ENCODE data around the gene C4BPA. TPM values are rescaled to one million over a fixed set of nuclear protein-coding genes. Genes with fewer than 3 reads are reported as not detected.

Gene C4BPA
- total RNA-seq, 1 donor from 2014 or later, result not detected

DNA sequence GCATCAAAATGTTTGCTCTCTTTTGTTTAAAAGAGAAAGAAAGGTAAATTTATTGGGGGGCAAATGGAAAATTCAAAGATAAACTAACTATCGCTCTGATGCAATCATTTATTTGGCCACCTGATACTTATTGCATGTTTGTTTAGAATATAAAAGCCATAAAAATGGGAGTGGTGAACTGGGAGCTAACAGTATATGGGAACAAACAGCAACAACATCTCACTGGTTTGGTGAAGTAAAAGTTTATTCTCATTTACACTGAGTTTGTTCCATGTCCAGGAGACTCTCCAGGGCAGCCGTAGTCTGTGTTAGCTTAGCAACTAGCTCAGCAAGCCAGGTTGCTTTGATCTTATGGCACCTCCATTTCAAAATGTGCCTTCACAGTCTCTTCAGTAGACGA lies 20.4 kb downstream of the C4BPA start:
- DNase-seq, result no peak

DNA sequence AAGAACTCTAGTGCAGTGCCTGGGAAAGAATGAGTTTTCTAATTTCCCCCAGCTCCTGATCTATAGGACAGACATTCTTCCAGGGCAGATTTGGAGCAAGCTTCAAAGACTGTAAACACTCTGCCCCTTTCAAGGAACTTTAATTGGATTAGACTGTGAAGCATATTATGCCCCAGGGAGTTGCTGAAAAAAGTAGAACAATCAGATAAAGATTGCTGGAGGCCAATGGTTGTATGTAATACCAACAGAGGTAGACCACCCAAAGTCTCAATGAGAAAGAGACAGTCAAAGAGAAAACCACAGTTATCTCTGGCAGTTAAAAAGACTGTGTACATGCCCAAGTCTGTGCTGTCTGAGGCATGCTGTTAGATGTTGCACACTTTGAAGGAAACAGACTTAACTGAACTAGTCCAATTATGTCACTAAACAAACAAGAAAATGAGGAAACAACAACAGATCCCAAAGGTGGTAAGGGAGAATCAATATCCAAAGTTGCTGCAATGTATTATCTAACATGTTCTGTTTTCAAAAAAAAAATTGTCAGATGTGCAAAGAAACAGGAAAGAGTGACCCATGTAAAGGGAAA lies 24.4 kb downstream of the C4BPA start:
- DNase-seq, result no peak

DNA sequence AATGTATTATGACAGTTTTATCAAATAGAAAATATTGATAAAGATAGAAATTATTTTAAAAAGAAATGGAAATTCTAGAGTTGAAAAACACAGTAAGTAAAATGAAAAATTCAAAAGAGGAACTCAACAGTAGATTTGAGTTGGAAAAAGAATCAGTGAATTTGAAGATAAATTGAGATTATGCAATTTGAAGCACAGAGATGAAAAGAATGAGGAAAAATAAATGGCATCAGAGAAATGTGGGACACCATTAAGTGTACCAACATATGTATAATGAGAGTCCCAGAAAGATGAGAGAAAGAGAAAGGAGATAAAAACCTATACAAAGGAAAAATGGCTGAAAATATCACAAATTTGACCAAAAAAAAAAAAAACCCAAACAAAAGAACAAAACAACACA lies 25.0 kb downstream of the C4BPA start:
- DNase-seq, result no peak

DNA sequence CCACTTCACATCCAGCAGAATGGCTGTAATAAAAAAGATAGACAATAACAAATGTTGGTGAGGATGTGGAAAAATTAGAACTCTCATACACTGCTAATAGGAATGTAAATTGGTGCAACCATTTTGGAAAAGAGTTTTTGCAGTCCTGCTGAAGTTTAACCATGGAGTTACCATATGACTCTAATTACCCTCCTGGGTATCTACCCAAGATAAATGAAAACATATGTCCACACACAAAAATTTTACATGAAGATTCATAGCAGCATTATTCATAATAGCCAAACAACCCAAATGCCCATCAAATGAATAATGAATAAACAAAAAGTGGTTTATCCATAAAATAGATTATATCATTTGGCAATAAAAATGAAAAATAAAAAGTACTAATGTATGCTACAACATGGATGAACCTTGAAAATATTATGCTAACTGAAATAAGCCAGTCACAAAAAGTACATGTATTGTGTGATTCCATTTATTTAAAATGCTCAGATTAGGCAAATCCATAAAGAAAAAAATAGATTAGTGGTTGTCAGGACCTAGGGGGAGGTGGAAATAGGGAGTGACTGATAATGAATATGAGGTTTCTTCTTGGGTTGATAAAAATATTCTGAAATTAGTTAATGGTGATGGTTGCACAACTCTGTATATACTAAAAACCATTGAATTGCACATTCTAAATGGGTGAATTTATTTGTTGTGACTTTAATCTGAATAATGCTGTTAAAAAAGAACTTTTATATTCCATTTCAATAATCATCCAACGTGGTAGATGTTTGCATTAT lies 26.4 kb downstream of the C4BPA start:
- no peak for DNase-seq

DNA sequence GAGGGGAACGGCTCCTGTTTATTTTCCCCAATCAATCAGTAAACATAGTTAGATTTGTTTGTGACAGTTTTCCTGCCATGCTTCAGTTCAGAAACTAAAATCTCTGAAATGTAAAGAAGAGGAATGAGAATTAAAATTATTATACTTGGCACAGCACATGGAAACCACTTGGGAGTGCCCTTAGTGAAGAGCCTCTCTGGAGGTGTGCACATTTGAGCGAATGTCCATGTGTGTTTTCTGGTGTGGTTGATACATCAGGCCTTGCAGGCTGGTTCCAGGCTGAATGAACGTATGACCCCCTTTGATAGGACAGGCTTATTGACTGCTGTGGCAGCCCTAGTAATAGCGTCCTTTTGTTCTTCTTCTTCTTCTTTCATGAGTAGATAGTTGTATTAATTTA lies 27.1 kb downstream of the C4BPA start:
- DNase-seq, result no peak

DNA sequence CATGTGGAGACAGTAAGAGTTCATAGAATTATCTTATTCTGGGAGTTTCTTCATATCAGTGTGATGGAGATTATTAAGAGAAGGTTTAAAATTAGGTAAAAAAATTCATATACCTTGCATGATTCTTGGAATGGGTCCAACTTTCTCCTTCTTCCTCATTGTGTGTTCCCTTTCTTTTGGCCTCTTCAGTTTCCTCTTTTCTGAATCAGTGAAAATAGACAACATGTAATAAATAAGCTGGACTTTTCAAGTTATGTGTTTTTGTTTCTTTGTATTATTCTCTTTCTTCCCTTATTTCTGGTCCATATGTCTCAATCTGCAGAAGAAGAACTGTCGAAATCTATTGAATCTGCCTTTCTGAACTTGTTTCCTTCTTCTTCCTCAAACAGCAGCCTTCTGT lies 30.5 kb downstream of the C4BPA start:
- no peak for DNase-seq

DNA sequence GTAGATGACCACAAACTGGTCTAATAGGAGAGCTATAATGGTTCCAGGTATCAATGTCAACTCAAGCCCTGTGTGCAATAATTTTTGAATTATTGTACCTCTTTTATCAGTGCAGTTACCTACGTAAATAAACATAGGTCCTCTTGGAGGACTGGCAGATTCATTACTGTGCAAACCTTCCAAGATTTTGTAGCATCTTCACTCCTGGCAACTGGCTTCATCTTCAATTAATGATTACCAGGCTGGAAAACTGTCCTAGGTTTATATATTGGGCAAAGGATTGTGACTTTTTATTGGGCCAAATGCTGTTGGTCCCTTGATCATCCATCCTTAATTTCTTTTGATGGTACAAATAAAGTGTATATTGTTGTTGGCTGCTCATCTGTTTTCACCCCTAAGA lies 35.6 kb downstream of the C4BPA start:
- DNase-seq, result no peak

DNA sequence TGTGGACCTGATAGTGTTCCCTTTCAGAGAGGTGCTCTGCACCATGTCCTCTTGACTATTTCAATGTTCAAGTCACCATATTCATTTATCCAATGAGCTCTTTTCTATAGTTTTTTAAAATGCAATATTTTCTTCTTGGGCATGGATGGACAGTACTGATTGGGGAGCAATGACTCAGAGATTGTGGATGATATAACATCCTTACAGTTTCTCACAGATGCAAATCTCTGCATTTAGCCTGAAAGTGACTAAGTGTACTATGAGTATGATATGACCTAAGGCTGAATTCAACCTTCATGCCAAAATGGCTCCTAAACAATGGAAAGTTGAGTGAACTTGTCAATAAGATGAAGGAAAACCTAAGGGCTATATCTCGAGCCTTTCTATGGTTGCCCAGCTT lies 36.5 kb downstream of the C4BPA start:
- no peak for DNase-seq

DNA sequence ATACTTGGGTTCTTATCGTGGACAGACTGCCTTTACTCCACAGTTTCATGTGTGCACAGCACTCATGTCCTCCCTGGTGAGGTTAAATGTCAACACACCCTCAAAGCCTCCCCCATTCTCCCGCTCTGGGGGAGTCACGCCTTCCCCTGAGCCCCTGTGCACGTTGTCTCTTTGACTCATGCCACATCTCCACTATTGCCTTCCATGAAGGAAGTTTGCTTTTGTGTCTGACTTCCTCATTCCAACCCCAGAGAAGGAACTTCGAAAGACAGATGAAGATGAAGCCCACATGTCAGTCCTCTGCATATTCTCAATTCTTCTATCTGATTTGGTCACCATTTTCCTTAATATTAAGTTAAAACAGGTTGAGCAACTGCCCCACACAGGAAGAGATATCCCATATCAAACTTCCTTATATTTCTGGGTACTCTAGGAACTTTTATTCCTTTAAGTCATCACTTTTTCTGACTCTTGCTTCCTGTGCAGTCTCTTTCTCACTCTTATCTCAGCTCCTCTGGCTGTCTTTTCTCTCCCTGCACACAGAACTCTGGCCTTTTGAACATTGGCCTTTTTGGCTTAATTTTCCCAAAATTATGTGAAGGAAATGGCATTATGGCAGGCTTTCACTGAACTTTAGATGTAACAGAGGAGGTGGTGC lies 41.5 kb downstream of the C4BPA start:
- DNase-seq, result no peak

DNA sequence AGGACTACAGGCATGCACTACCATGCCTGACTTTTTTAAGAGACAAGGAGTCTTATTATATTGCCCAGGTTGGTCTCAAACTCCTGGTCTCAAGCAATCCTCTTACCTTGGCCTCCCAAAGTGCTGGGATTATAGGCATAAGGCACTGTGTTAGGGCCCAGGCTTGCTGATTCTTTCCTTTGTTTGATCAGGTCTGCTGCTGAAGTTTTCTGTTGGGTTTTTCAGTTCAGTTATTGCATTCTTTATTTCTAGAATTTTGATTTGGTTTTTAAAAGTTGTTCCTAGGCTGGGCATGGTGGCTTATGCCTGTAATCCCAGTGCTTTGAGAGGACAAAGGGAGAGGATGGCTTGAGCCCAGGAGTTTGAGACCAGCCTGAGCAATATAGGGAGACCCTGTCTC lies 47.9 kb downstream of the C4BPA start:
- no peak for DNase-seq

DNA sequence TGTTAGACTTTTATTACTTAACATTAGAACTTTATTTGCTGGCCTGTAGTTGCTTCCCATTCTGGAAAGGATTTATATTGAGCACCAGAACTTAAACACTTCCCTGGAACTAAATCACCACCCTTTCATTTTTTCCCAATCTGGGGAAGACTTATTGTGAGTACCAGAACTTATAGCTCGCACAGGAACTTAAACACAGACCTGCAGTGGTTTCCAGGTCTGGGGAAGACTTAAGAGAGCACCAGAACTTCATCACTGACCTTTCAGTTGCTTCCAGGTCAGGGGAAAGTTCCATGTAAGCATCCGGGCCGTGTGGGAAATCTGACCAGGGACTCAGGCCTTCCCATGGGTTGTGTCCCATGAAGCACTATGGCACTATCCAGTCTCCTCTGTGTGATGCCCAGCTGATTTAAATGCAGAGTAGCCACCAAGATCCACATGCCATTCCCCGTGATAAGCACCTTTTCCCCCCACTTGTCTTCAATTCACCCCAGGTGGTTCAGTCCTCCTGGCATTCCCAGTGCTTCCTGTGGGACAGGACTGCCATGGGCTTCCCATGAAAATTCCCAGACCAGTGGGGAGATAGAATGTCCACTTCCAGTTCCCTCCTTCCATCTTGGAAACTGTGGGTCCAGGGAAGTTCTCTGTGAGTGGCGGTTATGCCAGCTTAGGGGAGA lies 48.9 kb downstream of the C4BPA start:
- no peak for DNase-seq

DNA sequence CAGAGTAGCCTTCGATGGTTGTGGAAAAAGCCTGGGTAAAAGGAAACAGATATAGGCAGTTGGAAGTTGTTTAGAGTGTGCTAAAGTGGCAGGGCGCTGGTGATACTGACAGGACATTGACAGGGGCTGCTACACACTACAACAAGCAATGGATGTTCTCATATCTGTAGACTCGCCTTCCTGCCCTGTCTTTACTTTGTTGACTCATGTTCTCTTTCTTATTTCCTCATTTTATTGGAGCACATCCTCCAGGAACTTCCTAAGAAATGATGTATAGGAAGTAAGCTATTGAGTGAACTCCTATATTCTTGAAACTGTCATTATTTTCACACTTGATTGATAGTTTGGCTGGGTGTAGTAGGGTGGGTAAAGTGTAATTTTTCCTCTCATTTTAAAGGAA lies 51.0 kb downstream of the C4BPA start:
- no peak for DNase-seq

DNA sequence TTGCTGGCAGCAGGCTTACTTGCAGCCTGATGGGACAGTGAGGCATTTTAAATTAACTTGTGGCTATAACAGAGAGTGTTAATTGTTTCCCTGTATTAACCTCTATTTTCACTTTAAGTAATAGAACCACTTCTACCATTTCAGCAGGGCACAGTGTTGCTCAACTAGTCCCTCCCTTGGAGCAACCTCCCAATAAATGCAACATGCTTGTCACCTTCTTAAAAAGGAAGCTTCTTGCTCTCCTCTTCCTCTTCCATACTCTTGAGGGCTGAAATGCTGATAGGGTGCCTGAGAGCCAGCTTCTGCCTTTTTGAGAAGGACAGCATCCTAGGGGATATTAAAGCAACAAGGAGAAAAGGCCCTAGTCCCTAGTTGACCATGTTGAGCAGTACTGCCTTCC lies 52.1 kb downstream of the C4BPA start:
- DNase-seq, result no peak

DNA sequence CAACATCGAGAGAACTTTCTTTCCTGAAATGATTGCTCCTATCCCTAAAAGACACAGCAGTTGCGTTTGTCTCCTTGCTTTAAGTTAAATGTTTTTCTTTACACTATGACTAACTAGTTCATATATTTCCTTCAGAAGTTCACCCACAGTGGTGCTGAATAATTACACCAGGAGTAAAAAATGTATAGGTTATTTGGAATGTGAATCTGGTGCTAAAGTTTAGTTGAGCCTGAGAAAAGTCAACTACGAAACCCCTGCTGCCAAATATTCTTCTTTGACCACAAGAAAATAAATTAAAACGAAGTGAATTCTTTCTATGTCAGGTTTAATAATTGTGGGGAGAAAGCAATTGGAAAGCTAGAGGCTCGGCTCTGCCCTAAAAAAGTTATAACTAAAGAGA lies 52.8 kb downstream of the C4BPA start:
- DNase-seq, result no peak

DNA sequence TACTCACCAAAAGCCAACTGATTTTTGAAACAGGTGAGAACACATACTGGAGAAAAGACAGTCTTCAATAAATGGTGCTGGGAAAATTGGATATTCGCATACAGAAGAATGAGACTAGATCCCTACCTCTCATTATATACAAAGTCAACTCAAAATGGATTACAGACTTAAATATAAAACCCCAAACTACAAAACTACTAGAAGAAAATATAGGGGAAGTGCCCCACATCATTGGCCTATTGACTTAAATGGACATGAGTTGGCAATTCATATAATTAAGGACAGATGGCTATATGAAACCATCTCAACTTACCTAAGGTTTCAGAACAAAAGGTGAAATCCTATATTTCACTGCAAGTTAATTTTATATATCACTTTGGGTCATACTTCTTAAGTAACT lies 60.1 kb downstream of the C4BPA start:
- no peak for DNase-seq

DNA sequence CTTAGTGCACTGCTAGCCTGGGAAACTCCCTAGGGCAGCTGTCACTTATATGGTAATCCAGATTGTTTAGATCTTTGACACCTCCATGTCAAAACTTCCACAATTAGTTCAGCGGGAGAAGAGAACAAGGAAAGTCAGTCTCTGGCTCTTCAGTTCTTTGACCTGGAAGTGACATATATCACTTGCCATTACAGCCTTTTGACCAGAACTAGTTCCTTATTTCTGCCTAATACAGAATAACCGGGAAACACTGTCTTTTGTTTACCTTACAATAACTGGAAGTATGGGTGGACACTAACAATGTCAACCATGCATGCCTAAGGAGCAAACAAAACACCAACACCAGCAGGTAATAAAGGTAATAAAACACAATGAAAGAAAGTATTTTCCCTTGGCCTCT lies 68.3 kb downstream of the C4BPA start:
- DNase-seq, result no peak

DNA sequence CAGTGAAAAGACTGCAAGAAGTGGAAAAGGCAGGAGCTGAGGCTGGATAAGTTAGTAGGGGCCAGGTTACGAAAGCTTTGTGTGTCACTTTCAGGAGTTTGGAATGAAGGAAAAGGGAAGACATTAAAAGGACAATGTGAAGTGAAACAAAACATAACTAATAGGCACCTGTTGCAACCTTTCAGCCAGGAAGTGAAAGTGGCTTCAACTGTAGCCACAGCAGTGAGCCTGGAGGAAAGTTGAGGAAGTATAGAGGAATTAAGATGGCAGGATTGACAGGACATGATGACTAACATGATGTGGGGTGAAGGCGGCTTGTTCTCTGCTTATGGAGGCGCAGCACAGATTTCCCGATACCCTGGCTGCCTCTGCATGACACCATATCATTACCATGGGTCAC lies 68.9 kb downstream of the C4BPA start:
- DNase-seq, result no peak

DNA sequence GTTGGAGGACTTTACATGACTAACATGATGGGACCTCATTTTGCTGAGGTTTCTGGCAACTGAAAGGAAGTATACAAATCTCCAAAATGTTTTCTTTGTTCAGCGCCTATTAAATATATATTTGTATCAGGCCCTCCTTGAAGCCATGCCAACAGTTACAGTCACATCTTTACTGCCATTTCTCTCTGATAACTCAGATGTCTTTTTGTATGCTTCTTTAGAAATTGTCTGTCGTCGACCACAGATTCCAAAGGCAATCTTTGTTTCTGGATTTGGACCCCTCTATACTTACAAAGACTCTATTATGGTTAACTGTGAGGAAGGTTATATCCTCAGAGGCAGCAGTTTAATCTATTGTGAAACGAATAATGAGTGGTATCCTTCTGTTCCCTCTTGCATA lies 69.4 kb downstream of the C4BPA start:
- no peak for DNase-seq

DNA sequence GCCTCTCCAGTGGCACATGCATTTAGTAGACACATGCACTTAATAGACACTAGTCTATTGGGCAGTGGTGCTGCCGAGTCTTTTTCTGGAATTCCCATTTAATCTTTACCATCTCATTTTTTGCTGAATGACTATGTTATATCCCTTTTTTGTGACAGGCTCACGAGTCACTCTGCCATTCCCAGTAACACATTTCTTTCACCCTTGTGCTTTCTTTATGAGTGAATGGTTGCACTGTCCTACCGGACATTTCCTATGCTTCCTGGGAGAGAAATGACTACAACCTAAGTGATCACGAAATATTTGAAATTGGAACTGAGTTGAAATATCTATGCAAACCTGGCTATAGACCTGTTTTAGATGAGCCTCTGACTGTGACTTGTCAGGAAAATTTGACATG lies 70.9 kb downstream of the C4BPA start:
- DNase-seq, result no peak

DNA sequence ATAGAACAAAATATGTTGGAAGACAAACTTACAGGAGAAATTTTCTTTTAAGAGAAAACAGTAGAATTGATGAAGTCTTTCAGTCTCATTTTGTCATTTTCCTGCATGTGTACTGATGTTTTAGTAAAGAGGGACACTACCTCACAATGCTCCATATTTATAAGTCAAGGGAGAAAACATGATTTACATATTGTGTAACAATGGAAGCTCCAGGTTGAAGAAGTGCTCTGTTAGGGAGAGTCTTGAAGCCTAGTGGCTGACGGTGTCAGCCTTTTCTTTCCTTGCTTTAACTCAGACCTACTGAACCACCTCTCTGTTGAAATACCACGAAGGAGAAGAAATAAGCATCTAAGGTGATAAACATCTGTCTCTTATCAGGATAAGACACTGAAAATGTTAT lies 75.0 kb downstream of the C4BPA start:
- no peak for DNase-seq

DNA sequence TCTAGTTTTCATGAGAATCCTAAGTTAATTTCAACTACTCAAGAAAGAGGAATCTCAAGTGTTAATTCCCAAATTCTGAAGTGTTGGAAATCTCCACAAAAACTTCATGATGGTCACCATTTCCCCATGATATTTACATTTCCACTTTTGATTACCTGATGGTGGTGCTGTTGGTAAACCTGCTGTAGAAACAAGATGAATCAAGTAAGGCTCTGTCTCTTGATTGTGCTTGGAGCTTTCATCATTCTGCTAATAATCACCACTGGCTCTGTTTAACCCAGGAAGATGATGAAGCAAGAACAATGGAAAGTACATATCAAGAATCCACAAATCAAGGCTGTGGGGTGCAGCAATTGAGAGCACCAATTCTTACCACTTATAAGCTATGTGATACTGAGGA lies 77.8 kb downstream of the C4BPA start:
- no peak for DNase-seq

DNA sequence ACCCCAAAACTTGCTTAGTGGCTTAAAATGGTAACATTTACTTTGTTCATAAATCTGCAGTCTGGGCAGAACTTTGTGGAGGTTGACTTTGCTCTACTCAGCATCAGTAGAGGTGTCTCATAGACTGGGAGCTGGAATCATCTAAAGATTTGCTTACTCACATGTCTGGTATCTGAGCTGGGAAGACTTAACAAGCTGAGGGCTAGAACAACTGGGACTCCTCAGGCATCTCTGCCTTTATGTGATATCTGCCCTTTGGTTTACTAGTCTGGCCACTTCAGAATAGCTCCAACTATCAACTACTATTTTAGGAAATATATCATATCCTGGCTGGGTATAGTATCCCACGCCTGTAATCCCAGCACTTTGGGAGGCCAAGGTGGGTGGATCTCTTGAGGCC lies 82.5 kb downstream of the C4BPA start:
- no peak for DNase-seq

DNA sequence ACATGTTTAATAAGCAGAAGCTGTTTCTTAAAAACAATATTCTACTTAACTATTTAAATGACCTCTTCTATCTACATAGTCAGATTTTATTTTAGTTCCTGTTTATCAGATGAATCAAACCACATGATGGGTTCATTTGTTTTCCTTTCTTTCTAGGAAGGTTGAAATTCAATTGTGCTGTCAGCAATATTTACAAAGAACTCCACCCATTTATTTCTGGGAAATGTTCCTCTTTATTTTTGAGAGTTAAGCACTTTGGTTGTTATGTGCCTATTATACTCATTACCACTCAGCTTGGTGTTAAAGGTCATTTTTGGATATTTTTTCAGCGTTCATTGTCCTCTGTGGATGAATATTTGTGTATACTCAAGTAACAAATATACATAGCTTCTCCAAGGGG lies 84.9 kb downstream of the C4BPA start:
- DNase-seq, result no peak

DNA sequence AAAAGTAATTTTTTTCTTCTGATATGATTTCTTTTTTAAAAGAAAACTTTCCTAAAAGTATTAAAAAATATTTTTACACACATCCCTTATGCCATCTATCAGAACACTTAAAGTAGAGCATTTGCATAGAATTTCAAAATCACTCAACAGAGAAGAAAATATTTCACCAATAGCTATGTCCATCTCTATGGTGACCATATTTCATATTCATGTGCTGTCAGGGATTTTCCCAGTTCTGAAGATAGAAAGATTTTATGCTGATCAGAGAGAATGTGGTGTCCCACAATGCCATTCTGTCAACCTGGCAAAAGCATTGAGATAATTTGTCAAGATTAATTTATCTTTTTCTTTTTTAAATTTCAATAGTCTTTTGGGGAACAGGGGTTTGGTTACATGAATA lies 87.0 kb downstream of the C4BPA start:
- DNase-seq, result no peak

Data from occipital lobe (tissue), 2 donors.